ENCODE data around the gene CADM2.

Gene CADM2

DNA sequence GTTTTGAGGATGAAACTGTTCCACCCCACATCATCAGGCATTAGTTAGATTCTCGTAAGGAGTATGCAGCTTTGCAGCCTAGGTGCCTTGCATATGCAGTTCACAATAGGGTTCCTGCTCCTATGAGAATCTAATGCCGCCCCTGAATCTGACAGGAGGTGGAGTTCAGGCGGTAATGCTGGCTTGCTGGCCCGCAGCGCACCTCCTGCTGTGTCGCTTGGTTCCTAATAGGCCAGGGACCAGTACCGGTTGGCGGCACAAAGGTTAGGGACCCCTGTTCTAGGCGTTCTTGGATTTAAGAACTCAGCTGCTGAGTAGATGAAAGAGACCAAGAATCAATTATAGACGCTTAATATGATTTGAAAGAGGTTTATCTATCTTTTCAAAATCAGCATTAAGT lies 595.4 kb downstream of the CADM2 start:
- POLR2A ChIA-PET: no interaction called here
- H3K9me3 ChIP-seq (ENCODE audit: control insufficient read depth, insufficient read depth, low read depth, low read length): no peaks in the 10 kb centered on the region
- H3K4me1 ChIP-seq (ENCODE audit: control insufficient read depth, insufficient read depth, low read length): no peaks in the 10 kb centered on the region
- CTCF ChIA-PET: no interaction called here
- H3K36me3 ChIP-seq (ENCODE audit: control insufficient read depth in 2 of 2, insufficient read depth in 1 of 2, low read length in 2 of 2): no peaks in the 10 kb centered on the region
- no peak for TF ChIP-seq ZBTB17 (tag by site-specific recombination; IDR thresholded peaks at IDR 0.05)
- no peak for TF ChIP-seq ZNF837 (tag by site-specific recombination; IDR thresholded peaks at IDR 0.05)
- TF ChIP-seq, protein P1, sequence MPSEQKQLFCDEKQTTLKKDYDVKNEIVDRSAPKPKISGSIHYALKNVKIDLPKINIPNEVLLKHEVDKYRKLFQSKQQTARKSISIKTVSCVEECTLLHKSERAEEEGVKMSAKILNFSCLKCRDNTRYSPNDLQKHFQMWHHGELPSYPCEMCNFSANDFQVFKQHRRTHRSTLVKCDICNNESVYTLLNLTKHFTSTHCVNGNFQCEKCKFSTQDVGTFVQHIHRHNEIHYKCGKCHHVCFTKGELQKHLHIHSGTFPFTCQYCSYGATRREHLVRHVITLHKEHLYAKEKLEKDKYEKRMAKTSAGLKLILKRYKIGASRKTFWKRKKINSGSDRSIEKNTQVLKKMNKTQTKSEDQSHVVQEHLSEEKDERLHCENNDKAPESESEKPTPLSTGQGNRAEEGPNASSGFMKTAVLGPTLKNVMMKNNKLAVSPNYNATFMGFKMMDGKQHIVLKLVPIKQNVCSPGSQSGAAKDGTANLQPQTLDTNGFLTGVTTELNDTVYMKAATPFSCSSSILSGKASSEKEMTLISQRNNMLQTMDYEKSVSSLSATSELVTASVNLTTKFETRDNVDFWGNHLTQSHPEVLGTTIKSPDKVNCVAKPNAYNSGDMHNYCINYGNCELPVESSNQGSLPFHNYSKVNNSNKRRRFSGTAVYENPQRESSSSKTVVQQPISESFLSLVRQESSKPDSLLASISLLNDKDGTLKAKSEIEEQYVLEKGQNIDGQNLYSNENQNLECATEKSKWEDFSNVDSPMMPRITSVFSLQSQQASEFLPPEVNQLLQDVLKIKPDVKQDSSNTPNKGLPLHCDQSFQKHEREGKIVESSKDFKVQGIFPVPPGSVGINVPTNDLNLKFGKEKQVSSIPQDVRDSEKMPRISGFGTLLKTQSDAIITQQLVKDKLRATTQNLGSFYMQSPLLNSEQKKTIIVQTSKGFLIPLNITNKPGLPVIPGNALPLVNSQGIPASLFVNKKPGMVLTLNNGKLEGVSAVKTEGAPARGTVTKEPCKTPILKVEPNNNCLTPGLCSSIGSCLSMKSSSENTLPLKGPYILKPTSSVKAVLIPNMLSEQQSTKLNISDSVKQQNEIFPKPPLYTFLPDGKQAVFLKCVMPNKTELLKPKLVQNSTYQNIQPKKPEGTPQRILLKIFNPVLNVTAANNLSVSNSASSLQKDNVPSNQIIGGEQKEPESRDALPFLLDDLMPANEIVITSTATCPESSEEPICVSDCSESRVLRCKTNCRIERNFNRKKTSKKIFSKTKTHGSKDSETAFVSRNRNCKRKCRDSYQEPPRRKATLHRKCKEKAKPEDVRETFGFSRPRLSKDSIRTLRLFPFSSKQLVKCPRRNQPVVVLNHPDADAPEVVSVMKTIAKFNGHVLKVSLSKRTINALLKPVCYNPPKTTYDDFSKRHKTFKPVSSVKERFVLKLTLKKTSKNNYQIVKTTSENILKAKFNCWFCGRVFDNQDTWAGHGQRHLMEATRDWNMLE (tag by site-specific recombination; conservative IDR thresholded peaks at IDR 0.05; ENCODE audit: low read depth): no peak
- TF ChIP-seq ZNF274 (IDR thresholded peaks at IDR 0.05; ENCODE audit: low read length): no peak
- no peak for TF ChIP-seq ZNF274 (tag by site-specific recombination; IDR thresholded peaks at IDR 0.05; ENCODE audit: borderline replicate concordance)
- no peak for TF ChIP-seq ZNF768 (tag by site-specific recombination; IDR thresholded peaks at IDR 0.05)
- TF ChIP-seq TRIM28 (IDR thresholded peaks at IDR 0.05; ENCODE audit: borderline replicate concordance, low read length): no peak
- no peak for TF ChIP-seq SP3 (tag by site-specific recombination; IDR thresholded peaks at IDR 0.05)
- no peak for TF ChIP-seq ZNF785 (tag by site-specific recombination; IDR thresholded peaks at IDR 0.05)
- TF ChIP-seq KLF10 (tag by site-specific recombination; IDR thresholded peaks at IDR 0.05): no peak
- TF ChIP-seq ZNF629 (tag by site-specific recombination; IDR thresholded peaks at IDR 0.05): no peak
- H3K27ac ChIP-seq (ENCODE audit: extremely low read depth, low read depth, low read length): no peak overlapping the region
- H3K4me3 ChIP-seq (ENCODE audit: low read depth, low read length): no peak overlapping the region

DNA sequence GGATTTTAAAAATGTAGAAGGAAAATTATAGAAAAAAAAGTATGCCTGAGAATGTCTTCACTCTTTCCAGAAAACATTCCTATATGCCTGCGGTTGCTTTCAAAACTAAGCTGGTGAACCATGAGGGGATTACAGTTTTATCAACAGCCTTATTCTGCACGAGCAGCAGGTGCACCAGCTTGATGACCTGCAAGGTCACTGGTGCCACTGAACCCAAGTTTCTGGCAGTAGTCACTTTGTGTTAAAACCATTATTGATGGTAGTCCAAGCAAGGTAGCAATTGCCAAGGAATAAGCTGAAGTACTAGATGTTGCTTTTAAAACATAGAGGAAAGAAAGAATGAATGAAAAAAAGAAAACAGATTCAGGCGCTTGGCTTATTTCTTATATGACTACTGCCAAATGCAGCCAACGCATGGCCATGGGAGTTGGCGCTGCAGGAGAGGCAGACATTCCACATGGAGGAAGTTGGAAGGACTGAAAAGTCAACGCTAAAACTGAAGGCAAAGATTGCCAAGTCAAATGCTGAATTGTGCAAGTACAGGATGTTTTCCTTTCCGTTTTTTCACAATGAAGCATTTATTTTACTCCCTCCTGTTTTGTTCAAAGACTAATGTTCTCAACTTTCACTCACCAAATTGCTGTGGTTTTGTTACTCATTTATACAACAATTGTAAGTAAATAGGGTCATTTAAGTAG lies 601.4 kb downstream of the CADM2 start:
- Histone ChIP-seq H3K36me3 (ENCODE audit: control insufficient read depth in 2 of 2, insufficient read depth in 1 of 2, low read length in 2 of 2) (no peaks in the 10 kb centered on the region), H3K4me1 (ENCODE audit: control insufficient read depth, insufficient read depth, low read length) (no peaks in the 10 kb centered on the region), H3K4me3 (ENCODE audit: low read depth, low read length) (no peak overlapping the region), H3K27ac (ENCODE audit: extremely low read depth, low read depth, low read length) (no peak overlapping the region), H3K9me3 (ENCODE audit: control insufficient read depth, insufficient read depth, low read depth, low read length) (no peaks in the 10 kb centered on the region)
- TF ChIP-seq ZSCAN23 (tag by site-specific recombination; IDR thresholded peaks at IDR 0.05) (no peak), ZNF19 (tag by site-specific recombination; IDR thresholded peaks at IDR 0.05; ENCODE audit: low read depth) (no peak), ZNF530 (tag by site-specific recombination; IDR thresholded peaks at IDR 0.05; ENCODE audit: low read depth) (no peak), ZNF350 (tag by site-specific recombination; IDR thresholded peaks at IDR 0.05) (no peak), BCL11B (tag by site-specific recombination; IDR thresholded peaks at IDR 0.05; ENCODE audit: low read depth) (no peak), GLIS2 (tag by site-specific recombination; IDR thresholded peaks at IDR 0.05) (no peak)
- TF ChIP-seq, protein P2, sequence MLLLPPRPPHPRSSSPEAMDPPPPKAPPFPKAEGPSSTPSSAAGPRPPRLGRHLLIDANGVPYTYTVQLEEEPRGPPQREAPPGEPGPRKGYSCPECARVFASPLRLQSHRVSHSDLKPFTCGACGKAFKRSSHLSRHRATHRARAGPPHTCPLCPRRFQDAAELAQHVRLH (tag by site-specific recombination; IDR thresholded peaks at IDR 0.05): no peak
- TF ChIP-seq, protein P3, sequence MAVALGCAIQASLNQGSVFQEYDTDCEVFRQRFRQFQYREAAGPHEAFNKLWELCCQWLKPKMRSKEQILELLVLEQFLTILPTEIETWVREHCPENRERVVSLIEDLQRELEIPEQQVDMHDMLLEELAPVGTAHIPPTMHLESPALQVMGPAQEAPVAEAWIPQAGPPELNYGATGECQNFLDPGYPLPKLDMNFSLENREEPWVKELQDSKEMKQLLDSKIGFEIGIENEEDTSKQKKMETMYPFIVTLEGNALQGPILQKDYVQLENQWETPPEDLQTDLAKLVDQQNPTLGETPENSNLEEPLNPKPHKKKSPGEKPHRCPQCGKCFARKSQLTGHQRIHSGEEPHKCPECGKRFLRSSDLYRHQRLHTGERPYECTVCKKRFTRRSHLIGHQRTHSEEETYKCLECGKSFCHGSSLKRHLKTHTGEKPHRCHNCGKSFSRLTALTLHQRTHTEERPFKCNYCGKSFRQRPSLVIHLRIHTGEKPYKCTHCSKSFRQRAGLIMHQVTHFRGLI (tag by site-specific recombination; IDR thresholded peaks at IDR 0.05): no peak
- ChIA-PET POLR2A (no interaction called here), CTCF (interaction anchor here (0.6 kb wide), 1 partner anchor 16 kb away, joined by 3 read pairs; no protein-coding TSS in a partner anchor)
